Stimulated activated memory B cell treated with anti-CD40 and anti-IgM and Interleukin-4, amounts not matched to agents 10 μg/mL and 1 μg/mL and 100 μg/mL, for 72 hours (primary cell): ENCODE data around the gene HIBCH.

Experiments
- ATAC-seq: fragments of 150-1000 bp; cut with Tn5 transposase; 2 replicates; pipeline ENCODE4 v1.10.0; 2021
- H3K27ac Mint-ChIP-seq: one replicate; pipeline ENCODE4 v1.8.0; 2022; ENCODE audit warnings: mild to moderate bottlenecking, mixed read lengths
- H3K27me3 Mint-ChIP-seq: one replicate; pipeline ENCODE4 v1.8.0; 2022; ENCODE audit warnings: mixed read lengths
- H3K36me3 Mint-ChIP-seq: one replicate; pipeline ENCODE4 v1.8.0; 2022; ENCODE audit warnings: mixed read lengths
- H3K4me1 Mint-ChIP-seq: one replicate; pipeline ENCODE4 v1.8.0; 2022; ENCODE audit warnings: mixed read lengths
- H3K4me3 Mint-ChIP-seq: one replicate; pipeline ENCODE4 v1.8.0; 2022; ENCODE audit warnings: mild to moderate bottlenecking, moderate library complexity, mixed read lengths
- H3K9me3 Mint-ChIP-seq: one replicate; pipeline ENCODE4 v1.8.0; 2022; ENCODE audit warnings: mixed read lengths

Gene HIBCH

GRCh38 chr2:190181123-190181669 lies 138.4 kb downstream of the HIBCH start:
- no peaks in the 10 kb centered on the region for H3K36me3 Mint-ChIP-seq
- no peaks in the 10 kb centered on the region for H3K9me3 Mint-ChIP-seq

GRCh38 chr2:190180313-190181122 lies 139.1 kb downstream of the HIBCH start:
- peaks cover 20% of the 10 kb centered on the region for H3K4me1 Mint-ChIP-seq
- H3K27ac Mint-ChIP-seq: peak overlapping the region; percentile 75
- H3K4me3 Mint-ChIP-seq: peak overlapping the region; percentile 78
- H3K36me3 Mint-ChIP-seq: no peaks in the 10 kb centered on the region
- no peaks in the 10 kb centered on the region for H3K9me3 Mint-ChIP-seq
- ATAC-seq: peak; percentile 87
- H3K27me3 Mint-ChIP-seq: no peaks in the 10 kb centered on the region

More at GRCh38 chr2:190181123-190181669, 138.4 kb downstream of the HIBCH start:
- H3K27me3 Mint-ChIP-seq: no peaks in the 10 kb centered on the region
- H3K4me3 Mint-ChIP-seq: peak overlapping the region; percentile 67
- ATAC-seq: no peak
- no peak overlapping the region for H3K27ac Mint-ChIP-seq
- H3K4me1 Mint-ChIP-seq: peaks cover 20% of the 10 kb centered on the region

GRCh38 chr2:190179754-190180312 lies 139.8 kb downstream of the HIBCH start:
- Mint-ChIP-seq H3K36me3 (no peaks in the 10 kb centered on the region), H3K27ac (peak overlapping the region; percentile 75), H3K4me1 (peaks cover 20% of the 10 kb centered on the region), H3K27me3 (no peaks in the 10 kb centered on the region), H3K9me3 (no peaks in the 10 kb centered on the region), H3K4me3 (peak overlapping the region; percentile 78)
- peak; percentile 1 for ATAC-seq

- Mint-ChIP-seq H3K4me1 (peaks cover 20% of the 10 kb centered on the region), H3K27ac (no peak overlapping the region), H3K4me3 (no peak overlapping the region), H3K36me3 (peaks cover 6% of the 10 kb centered on the region), H3K27me3 (no peaks in the 10 kb centered on the region), H3K9me3 (peaks cover 7% of the 10 kb centered on the region)
- ATAC-seq: no peak
Measured at GRCh38 chr2:190178066-190178722, 141.4 kb downstream of the HIBCH start.

GRCh38 chr2:190177249-190178040 lies 142.2 kb downstream of the HIBCH start:
- no peak for ATAC-seq
- H3K4me3 Mint-ChIP-seq: no peak overlapping the region

GRCh38 chr2:190173392-190173791 lies 146.2 kb downstream of the HIBCH start:
- H3K4me1 Mint-ChIP-seq: no peaks in the 10 kb centered on the region

More at GRCh38 chr2:190177249-190178040, 142.2 kb downstream of the HIBCH start:
- Mint-ChIP-seq H3K9me3 (peaks cover 7% of the 10 kb centered on the region), H3K4me1 (peaks cover 20% of the 10 kb centered on the region), H3K27me3 (no peaks in the 10 kb centered on the region), H3K36me3 (peaks cover 6% of the 10 kb centered on the region), H3K27ac (no peak overlapping the region)

GRCh38 chr2:190170673-190171072 lies 149.0 kb downstream of the HIBCH start:
- peaks cover 12% of the 10 kb centered on the region for H3K36me3 Mint-ChIP-seq
- H3K9me3 Mint-ChIP-seq: peaks cover 16% of the 10 kb centered on the region
- no peak for ATAC-seq
- H3K4me1 Mint-ChIP-seq: no peaks in the 10 kb centered on the region
- no peaks in the 10 kb centered on the region for H3K27me3 Mint-ChIP-seq
- H3K27ac Mint-ChIP-seq: no peak overlapping the region
- H3K4me3 Mint-ChIP-seq: no peak overlapping the region

More at GRCh38 chr2:190173392-190173791, 146.2 kb downstream of the HIBCH start:
- Mint-ChIP-seq H3K4me3 (no peak overlapping the region), H3K27me3 (no peaks in the 10 kb centered on the region), H3K9me3 (peaks cover 11% of the 10 kb centered on the region), H3K36me3 (peaks cover 10% of the 10 kb centered on the region), H3K27ac (no peak overlapping the region)
- ATAC-seq: no peak

- H3K27ac Mint-ChIP-seq: no peak overlapping the region
- no peak overlapping the region for H3K4me3 Mint-ChIP-seq
- H3K27me3 Mint-ChIP-seq: no peaks in the 10 kb centered on the region
- no peaks in the 10 kb centered on the region for H3K4me1 Mint-ChIP-seq
- H3K9me3 Mint-ChIP-seq: peaks cover 19% of the 10 kb centered on the region
- H3K36me3 Mint-ChIP-seq: peaks cover 12% of the 10 kb centered on the region
- no peak for ATAC-seq
Measured at GRCh38 chr2:190169221-190170072, 150.2 kb downstream of the HIBCH start.

GRCh38 chr2:190167702-190168101 lies 151.9 kb downstream of the HIBCH start:
- no peaks in the 10 kb centered on the region for H3K27me3 Mint-ChIP-seq

GRCh38 chr2:190165491-190165890 lies 154.1 kb downstream of the HIBCH start:
- ATAC-seq: no peak
- peaks cover 6% of the 10 kb centered on the region for H3K36me3 Mint-ChIP-seq
- no peaks in the 10 kb centered on the region for H3K4me1 Mint-ChIP-seq
- no peaks in the 10 kb centered on the region for H3K27me3 Mint-ChIP-seq
- H3K27ac Mint-ChIP-seq: no peak overlapping the region
- peaks cover 13% of the 10 kb centered on the region for H3K9me3 Mint-ChIP-seq
- H3K4me3 Mint-ChIP-seq: no peak overlapping the region

More at GRCh38 chr2:190167702-190168101, 151.9 kb downstream of the HIBCH start:
- H3K9me3 Mint-ChIP-seq: peaks cover 13% of the 10 kb centered on the region
- H3K4me1 Mint-ChIP-seq: no peaks in the 10 kb centered on the region
- no peak for ATAC-seq
- H3K36me3 Mint-ChIP-seq: peaks cover 6% of the 10 kb centered on the region
- no peak overlapping the region for H3K4me3 Mint-ChIP-seq
- no peak overlapping the region for H3K27ac Mint-ChIP-seq

GRCh38 chr2:190162851-190163250 lies 156.8 kb downstream of the HIBCH start:
- H3K4me1 Mint-ChIP-seq: peaks cover 2% of the 10 kb centered on the region
- H3K36me3 Mint-ChIP-seq: no peaks in the 10 kb centered on the region
- no peak overlapping the region for H3K27ac Mint-ChIP-seq
- no peaks in the 10 kb centered on the region for H3K27me3 Mint-ChIP-seq
- H3K9me3 Mint-ChIP-seq: peaks cover 6% of the 10 kb centered on the region
- H3K4me3 Mint-ChIP-seq: no peak overlapping the region
- no peak for ATAC-seq

GRCh38 chr2:190159453-190159852 lies 160.2 kb downstream of the HIBCH start:
- no peaks in the 10 kb centered on the region for H3K9me3 Mint-ChIP-seq
- no peak overlapping the region for H3K27ac Mint-ChIP-seq
- H3K36me3 Mint-ChIP-seq: no peaks in the 10 kb centered on the region
- peaks cover 5% of the 10 kb centered on the region for H3K4me1 Mint-ChIP-seq
- ATAC-seq: no peak
- no peaks in the 10 kb centered on the region for H3K27me3 Mint-ChIP-seq
- H3K4me3 Mint-ChIP-seq: no peak overlapping the region

- Mint-ChIP-seq H3K4me3 (no peak overlapping the region), H3K36me3 (no peaks in the 10 kb centered on the region), H3K27ac (peak overlapping the region; percentile 1), H3K9me3 (no peaks in the 10 kb centered on the region), H3K27me3 (no peaks in the 10 kb centered on the region), H3K4me1 (peaks cover 5% of the 10 kb centered on the region)
- ATAC-seq: no peak
Measured at GRCh38 chr2:190158798-190159434, 160.7 kb downstream of the HIBCH start.
